ENCODE measurements around the gene PLCL1.

PLCL1 gene

DNA sequence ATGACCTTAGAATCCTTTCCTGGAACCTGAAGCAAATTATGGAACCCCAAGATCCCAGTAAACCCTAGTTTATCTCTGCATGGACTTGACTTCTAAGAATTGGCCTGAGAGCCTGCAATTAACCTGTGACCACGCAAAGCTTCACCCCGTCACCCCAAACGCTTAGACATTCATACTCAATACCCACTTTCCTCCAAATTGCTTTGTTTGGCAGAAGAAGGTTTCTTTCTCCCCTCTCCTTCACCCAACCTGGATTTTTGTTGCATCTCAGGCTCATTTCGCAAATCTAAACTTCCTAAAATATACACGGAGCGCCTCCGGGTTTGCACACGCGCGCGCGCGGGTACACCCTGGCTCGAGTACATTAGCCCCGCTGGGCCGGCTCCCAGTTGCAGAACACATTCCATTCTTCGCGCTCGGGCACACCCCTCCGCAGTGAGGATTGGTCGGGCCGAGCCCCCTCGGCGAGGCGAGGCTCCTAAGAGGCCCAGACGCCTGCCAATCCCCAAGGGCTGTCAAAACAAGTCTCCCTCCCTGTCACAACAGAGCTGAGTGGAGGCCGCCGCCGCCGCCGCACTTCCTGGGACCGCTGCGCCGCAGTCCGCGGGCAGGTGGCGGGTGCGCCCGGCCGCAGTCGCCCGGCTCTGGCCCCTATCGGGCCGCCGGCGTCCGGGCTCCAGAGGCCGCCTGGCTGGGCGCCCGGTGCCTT, at the start of gene PLCL1:
PLCL1 (plus strand) TSS at position 545 of the 709 bp plus-strand sequence.
- peak; percentile 76 to 93 for DNase-seq

DNA sequence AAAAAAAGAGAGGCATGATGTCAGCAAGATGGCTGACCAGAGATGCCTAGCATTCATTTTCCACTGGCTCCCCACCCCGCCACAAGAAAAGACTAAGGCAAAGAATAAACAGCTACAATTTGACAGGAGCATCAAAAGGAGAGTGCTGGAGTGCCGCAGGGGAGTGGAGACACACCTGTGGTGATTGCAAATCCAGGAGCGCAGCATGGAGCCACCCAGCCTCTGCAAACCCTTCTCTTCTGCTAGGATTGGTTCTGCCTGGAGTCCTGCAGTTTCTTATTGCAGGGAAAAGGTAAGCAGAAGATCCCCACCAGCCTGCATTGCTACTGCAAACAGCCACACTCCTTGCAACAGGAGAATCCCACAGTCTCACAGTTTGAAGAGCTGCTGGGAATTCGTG, 45.4 kb upstream of the PLCL1 start:
- no peak for DNase-seq

DNA sequence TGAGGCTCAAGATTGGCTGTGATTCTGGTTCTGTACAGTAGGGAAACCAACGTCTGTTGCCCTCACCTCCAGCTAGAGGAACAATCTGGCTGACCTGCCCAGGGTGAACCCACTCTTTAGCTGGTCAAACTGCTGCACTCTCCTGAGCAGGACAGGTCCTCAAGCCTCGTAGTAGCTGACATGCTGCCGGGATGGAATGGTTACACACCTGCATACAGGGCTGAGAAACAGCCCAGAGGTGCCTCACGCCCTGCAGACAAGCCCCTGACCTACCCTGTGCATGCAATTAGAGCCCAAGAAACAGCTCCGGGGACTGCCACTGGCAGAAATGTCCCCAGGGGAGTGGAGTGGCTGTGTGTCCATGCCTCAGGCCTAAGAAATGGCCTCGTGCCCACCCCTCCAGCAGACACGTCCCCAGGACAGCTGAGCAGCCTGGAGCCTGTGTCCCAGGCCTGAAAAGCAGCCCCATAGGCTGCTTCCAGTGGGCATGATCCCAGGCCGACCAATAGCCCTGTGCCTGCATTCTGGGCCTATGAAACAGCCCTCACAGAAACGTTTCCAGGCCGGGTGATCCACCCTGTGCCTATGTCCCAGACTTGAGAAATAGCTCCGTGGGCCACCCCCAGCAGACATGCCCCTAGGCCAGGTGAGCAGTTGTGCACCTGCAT, 44.6 kb upstream of the PLCL1 start:
- DNase-seq = no peak

DNA sequence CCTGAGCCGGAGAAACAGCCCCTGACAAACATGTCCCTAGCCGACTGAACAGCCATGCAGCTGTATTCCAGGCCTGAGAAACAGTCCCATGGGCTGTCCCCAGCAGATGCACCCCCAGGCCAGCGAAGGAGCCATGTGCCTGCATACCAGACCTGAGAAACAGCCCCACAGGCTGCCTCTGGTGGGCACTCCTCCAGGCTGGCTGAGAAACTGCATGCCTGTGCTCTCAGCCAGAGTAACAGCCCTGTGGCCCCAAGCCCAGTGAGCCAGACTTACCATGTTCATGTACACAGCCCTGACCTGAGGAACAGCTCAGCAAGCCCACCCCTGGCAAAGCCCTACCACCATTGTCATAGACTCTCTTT, 44.1 kb upstream of the PLCL1 start:
- no peak for DNase-seq

GRCh38 chr2:197777823-197778407, 26.5 kb upstream of the PLCL1 start:
- DNase-seq = peak in 1 of 2 experiments; percentile 19

DNA sequence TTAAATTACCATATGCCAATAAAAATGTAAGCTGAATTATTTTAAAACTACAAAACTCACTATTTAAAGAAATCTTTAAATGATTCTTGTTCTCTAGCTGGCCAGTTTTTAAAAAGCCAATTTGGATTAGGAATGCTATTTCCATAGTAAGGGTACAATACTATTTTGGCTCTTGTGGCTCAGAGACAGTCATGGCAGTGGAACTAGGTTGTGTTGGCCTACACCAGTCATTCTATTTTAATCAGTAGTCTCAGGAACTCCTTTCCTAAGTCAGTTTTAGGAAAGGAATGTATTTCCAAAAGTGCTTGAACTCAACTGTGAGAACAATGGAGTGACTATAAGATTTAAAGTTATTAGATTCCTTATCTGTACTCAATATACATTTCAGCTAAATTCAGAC, 25.1 kb upstream of the PLCL1 start:
- no peak for DNase-seq

DNA sequence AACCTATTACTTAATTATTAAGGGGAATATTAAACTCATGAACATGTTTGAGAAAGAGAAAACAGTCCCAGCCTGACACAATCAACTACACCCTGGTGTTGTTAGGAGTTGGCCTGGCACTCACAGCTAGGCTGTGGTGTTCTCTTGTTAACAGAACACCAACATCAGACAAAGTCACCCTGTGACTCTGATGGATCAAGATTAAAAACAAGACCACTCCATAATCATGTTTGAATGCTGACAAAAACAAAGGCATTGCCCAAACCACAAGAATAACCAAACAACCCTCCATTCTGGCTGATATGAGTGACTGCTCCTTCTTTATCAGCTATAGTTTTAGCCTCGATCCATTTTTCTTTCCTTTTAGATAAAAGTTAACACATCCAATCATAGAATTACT, 22.3 kb upstream of the PLCL1 start:
- no peak for DNase-seq

DNA sequence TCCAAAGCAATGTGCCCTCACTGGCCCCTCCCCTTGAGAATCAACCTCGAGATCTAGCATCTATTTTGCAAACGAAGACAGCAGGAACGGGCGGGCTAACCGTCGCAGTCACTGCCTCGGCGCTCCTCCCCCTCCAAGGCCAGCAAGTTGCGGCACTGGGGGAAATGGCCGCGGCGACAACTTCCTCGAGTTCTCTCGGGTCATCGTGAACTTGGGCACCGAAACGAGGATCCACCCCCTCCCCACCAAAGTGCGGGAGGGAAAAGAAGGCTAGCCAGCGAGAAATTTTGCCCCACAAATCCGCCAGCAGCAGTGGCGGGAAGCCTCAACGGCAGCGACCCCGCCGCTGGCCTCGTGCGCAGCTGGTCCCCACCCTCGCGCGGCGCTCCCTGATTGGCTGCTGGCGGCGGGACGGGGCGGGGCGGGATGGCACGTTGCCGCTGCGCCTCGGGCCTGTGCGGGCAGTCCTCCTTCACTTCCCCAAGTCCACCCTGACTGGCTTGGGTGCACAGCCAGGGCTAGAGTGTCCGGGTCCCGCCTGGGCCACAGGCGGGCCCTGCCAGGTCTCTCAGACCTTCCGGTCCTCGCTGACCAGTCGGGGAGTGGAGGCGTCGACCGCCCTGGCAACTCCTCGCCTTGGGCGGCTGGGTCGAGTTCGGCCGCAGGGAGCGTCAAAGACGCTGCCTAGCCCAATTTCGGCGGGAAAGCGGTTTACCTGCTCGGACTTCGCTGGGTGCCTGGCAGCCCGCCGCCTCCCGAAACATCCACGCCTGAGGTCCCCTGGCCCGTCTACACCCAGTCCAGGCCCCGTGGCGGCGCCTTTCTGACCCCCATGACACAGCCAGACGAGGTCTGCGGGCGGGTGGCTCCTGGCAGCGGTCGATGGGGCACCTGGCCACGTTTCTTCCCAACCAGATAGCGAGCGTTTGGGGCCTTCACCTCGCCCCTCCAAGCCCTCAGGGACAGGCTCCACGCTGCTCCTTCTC, 19.1 kb upstream of the PLCL1 start, which contains the start of gene BOLL:
BOLL (minus strand) TSS at position 364 of the 986 bp plus-strand sequence. CDS start 3,469 bp downstream, outside the sequence.
- DNase-seq = peak in 1 of 2 experiments; percentile 3

DNA sequence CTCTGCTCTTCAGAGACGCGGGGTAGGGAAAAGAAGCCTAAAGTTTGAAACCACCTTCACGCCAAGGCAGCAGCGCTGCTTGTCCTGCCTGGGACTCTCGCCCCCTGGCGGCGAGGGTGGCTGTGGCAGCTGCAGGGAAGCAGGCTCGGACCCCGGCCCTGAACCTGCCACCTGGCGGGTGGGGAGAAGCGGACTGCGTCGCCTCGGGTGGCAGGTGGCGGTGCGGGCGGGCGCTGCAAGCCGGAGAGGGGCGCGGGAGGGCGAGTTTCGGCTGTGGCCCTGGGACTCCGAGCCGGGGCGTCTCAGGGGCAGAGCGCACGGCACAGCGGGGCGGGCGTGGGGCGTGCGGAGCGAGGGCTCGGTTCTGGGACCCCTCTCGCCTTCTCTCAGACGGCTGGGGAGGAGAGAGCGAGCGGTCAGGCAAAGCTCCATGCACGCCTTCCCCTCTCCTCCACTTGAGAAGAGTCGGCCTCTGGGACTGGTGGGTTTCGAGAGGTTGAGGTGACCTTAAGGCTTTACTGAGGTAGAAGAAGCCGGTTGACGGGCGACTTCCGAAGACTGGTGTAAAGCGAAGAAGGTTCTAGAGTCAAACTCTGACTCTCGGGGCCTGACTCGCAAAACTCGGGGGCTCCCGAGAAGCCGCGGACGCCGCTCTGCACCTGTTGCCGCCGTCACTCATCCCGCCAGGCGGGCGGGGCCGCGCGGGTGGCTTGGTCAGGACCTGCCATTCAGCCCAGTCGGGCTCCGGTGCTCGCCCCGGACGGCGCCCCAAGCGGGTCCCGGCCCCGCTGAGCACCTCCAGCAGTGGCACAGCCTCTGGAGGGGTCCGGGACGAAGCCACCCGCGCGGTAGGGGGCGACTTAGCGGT, 18.1 kb upstream of the PLCL1 start:
- DNase-seq = peak; percentile 28 to 69

DNA sequence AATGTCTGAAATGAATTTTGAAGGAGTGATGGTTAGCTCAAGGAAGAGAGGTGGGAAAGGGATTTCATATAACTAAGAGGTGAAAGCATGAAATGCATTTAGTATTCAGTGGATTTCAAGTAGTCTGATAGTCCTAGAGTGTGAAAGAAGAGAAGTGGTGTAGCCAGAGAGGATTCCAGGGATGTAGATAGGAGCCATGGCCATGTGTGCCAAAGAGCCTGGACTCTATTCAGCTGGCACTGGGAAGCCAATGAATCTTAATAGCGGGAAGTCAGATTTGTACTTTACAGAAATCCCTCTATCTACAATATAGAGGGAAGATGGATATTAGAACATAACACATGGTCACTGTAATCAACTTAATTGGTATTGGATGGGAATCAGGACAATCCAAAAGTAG, 10.9 kb upstream of the PLCL1 start:
- peak in 1 of 2 experiments; percentile 25 for DNase-seq

- no peak for DNase-seq
Measured at GRCh38 chr2:197795277-197795676, 9.1 kb upstream of the PLCL1 start.

GRCh38 chr2:197798187-197798586, 6.2 kb upstream of the PLCL1 start:
- DNase-seq = peak in 1 of 2 experiments; percentile 34

DNA sequence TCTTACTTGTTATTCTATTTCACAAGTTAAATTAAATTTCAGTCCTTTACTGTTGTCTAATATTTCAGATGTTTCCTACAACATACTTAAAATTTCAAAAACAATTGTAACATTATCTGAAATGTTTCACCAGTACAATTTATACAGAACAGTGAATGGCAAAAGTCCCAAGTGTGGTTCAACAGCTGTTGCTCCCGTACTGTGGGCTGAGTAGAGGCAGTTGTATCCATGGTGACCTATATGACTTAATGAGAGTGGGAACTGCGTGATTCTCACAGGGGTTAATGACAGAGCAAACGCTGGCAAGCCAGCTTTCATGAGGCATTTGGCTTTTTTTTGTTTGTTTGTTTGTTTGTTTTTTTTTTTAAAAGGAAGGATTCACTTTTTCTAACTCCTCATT, 5.3 kb upstream of the PLCL1 start:
- peak; percentile 25 to 60 for DNase-seq

- DNase-seq = no peak
Measured at GRCh38 chr2:197800091-197800490, 4.3 kb upstream of the PLCL1 start.

- no peak for DNase-seq
Measured at GRCh38 chr2:197801033-197801432, 3.4 kb upstream of the PLCL1 start.

- peak in 1 of 2 experiments; percentile 57 for DNase-seq
Measured at GRCh38 chr2:197803033-197803444, 1.4 kb upstream of the PLCL1 start.

- DNase-seq = peak in 1 of 2 experiments; percentile 18
Measured at GRCh38 chr2:197804758-197805714, 643 bp downstream of the PLCL1 start.

- DNase-seq = no peak
Measured at GRCh38 chr2:197805715-197806633, 1.6 kb downstream of the PLCL1 start.

- no peak for DNase-seq
Measured at GRCh38 chr2:197809064-197809463, 4.7 kb downstream of the PLCL1 start.
